ENCODE measurements around the gene HPDL.

The HPDL gene

DNA sequence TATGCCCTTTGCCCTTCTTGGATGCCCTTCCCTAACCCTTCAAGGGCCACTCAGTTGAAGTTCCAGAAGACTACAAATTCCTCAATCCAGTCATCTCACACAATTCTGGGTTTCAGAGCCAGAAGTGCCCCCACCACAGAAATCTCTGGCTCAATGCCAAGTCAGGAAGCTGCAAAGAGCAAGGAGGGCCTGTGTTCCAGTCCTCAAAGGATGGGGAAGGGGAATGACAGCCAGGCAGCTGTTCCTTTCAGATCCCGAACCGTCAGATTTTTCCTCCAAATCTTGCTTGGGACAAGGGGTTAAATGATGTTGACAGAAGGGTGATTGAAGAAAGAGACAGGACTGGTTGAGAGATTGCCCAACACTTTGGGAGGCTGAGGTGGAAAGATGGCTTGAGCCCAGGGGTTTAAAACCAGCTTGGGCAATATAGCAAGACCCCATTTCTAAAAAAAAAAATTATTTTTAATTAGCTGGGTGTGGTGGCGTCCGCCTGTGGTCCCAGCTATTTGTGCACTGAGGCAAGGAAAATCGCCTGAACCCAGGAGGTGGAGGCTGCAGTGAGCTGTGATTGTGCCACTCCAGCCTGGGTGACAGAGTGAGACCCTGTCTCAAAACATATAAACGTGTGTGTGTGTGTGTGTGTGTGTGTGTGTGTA lies 716 bp upstream of the HPDL start:
- TF ChIP-seq, protein P1, sequence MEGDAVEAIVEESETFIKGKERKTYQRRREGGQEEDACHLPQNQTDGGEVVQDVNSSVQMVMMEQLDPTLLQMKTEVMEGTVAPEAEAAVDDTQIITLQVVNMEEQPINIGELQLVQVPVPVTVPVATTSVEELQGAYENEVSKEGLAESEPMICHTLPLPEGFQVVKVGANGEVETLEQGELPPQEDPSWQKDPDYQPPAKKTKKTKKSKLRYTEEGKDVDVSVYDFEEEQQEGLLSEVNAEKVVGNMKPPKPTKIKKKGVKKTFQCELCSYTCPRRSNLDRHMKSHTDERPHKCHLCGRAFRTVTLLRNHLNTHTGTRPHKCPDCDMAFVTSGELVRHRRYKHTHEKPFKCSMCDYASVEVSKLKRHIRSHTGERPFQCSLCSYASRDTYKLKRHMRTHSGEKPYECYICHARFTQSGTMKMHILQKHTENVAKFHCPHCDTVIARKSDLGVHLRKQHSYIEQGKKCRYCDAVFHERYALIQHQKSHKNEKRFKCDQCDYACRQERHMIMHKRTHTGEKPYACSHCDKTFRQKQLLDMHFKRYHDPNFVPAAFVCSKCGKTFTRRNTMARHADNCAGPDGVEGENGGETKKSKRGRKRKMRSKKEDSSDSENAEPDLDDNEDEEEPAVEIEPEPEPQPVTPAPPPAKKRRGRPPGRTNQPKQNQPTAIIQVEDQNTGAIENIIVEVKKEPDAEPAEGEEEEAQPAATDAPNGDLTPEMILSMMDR (conservative IDR thresholded peaks at IDR 0.05; ENCODE audit: control insufficient read depth, insufficient read depth, low read depth, low read length): no peak
- peak overlapping the region; percentile 53 for H3K4me3 ChIP-seq (ENCODE audit: control insufficient read depth, low read depth, low read length)

DNA sequence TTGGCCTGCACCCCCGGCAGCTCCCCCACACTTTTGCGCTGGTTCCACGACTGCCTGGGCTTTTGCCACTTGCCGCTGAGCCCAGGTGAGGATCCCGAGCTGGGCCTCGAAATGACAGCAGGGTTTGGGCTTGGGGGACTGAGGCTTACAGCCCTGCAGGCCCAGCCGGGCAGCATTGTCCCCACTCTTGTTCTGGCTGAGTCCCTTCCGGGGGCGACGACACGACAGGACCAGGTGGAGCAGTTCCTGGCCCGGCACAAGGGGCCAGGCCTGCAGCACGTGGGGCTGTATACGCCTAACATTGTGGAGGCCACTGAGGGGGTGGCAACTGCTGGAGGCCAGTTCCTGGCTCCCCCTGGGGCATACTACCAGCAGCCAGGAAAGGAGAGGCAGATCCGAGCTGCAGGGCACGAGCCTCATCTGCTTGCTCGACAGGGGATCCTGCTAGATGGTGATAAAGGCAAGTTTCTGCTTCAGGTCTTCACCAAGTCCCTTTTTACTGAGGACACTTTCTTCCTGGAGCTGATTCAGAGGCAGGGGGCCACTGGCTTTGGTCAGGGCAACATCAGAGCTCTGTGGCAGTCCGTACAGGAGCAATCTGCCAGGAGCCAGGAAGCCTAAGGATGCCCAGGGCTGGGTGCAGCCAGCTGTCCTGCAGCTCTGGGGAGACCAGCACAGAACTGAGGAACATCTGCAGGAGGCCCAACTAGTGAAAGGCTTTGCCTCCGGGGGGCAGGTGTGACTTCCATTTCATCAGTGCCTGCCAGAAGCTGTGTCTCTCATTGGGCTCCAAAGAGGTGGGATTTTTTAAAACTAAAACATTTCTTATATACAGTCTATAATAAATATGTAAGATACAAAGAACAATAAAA lies 1.2 kb downstream of the HPDL start:
- H3K4me3 ChIP-seq (ENCODE audit: control insufficient read depth, low read depth, low read length): no peak overlapping the region
- DNase-seq (ENCODE audit: low read depth): no peak
- TF ChIP-seq, protein P1 (conservative IDR thresholded peaks at IDR 0.05; ENCODE audit: control insufficient read depth, insufficient read depth, low read depth, low read length): no peak

More for the DNA sequence above, 716 bp upstream of the HPDL start:
- DNase-seq (ENCODE audit: low read depth): no peak

DNA sequence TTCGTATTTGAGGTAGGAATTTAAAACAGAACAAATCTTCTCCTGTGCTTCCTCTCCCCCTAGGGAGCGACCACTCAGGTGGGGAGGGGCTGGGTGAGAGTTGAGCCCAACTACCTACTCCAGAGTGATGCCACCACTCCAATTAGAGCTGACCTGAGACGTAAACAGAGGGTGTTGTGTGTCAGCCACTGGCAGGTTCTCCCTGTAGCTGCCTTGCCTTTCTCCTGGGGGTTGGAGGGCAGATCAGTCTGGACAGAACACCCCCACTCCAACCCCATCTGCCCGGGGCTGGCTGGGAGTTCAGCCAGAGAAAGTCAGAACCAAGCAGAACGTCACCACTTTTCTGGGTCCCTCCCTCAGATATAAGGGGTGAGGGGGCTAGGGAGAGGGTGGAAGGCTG lies 2.0 kb downstream of the HPDL start:
- TF ChIP-seq, protein P1 (conservative IDR thresholded peaks at IDR 0.05; ENCODE audit: control insufficient read depth, insufficient read depth, low read depth, low read length): no peak
- DNase-seq (ENCODE audit: low read depth): no peak
- H3K4me3 ChIP-seq (ENCODE audit: control insufficient read depth, low read depth, low read length): no peak overlapping the region

GRCh38 chr1:45329445-45329844 lies 2.8 kb downstream of the HPDL start:
- DNase-seq (ENCODE audit: low read depth): no peak
- TF ChIP-seq, protein P1 (conservative IDR thresholded peaks at IDR 0.05; ENCODE audit: control insufficient read depth, insufficient read depth, low read depth, low read length): no peak
- H3K4me3 ChIP-seq (ENCODE audit: control insufficient read depth, low read depth, low read length): no peak overlapping the region

DNA sequence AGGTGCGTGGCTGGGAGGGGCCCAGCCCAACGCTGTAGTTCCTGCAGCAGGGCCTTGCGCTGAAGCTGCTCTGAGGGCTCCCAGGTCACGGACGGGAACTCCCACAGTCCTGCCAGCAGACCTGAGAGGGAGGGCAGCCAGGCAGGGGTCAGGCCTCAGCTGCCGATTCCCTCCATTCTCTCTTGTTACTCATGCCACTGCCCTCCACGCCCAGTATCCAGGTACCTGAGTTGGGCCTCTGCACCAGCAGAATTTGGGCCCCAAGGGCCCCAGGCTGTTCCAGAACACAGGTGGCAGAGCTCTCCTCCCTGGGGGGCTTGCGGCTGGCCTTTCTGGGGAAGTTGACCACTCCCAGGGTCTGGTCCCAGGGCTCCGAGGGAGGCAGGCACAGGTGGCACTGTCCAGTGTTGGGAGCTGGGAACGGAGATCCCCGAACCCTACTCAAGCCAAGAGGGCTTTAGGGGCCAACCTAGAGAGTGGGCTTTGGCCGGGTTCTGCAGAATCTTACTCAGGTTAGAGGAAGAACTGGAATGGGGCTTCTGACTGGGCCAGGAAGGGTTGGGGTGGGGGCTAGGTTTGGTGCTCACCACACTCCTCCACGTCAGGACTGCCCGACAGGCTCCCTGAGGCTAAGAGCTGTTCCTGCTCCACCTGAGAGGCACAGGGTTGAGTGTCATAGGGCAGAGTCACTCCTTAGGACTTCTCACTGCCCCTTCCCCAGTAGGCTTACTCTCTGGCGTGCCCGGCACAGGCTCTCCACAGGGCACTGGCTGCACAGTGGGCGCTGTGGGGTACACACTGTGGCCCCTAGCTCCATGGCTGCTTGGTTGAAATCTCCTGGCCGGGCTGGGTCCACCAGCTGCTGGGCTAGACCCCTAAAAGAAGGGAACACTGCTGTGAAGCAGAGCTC lies 5.0 kb downstream of the HPDL start:
- DNase-seq (ENCODE audit: low read depth): no peak
- H3K4me3 ChIP-seq (ENCODE audit: control insufficient read depth, low read depth, low read length): no peak overlapping the region
- TF ChIP-seq, protein P1 (conservative IDR thresholded peaks at IDR 0.05; ENCODE audit: control insufficient read depth, insufficient read depth, low read depth, low read length): no peak

DNA sequence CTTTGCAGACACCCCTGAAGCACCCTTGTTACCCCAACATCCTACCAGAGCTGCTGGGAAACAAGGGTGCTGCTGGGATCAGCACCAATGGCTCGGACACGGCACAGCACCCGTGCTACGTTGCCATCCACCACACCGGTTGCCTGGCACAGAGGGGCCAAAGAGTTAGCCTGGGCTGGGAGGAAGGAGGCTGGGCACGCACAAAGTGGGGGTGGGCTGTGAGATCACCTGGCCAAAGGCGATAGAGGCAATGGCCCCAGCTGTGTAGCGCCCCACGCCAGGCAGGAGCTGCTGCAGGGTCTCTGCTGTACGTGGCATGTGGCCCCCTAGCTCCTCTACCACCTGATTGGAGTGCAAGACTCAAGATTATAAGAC lies 5.6 kb downstream of the HPDL start:
- TF ChIP-seq, protein P1 (conservative IDR thresholded peaks at IDR 0.05; ENCODE audit: control insufficient read depth, insufficient read depth, low read depth, low read length): no peak
- no peak overlapping the region for H3K4me3 ChIP-seq (ENCODE audit: control insufficient read depth, low read depth, low read length)
- no peak for DNase-seq (ENCODE audit: low read depth)
